HL-60 (cell line): ENCODE data around the gene TRAF7.

Source experiments
- GABPA ChIP-seq: IDR thresholded peaks from 2 replicates; pipeline ENCODE4 v1.6.1; 2012; ENCODE audit warnings: low read depth
- TF ChIP-seq, protein P1 (sequence below): IDR thresholded peaks from one replicate; pipeline ENCODE4 v1.5.1; 2011; ENCODE audit warnings: low read length, control low read depth, inconsistent platforms; ENCODE audit not compliant: insufficient read depth

DNA sequence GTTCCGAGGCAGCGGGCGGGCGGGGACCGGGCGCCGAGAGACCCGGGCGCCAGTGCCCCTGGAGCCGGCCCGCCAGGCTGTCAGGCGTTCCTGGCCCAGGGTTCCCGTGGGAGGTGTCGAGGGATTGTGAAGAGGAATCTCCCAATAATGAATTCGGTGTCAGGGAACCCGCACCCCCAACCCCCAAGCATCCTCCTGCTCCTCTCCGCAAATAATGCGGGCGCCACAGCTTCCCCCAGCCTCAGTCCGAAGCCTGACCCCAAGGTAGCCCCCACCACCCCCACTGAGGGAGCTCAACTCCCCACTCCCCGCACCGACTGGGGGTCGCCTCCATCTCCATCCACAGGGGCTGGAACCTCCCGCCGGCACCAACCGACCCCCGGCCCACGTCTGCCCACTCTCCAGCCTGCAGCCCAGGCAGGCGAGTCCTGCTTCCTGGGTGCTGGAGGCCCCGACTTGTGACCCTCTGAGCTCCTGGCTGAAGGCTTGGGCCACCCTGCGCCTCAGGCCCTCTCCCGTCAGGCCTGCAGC lies 41.5 kb downstream of the TRAF7 start:
- TF ChIP-seq, protein P1, sequence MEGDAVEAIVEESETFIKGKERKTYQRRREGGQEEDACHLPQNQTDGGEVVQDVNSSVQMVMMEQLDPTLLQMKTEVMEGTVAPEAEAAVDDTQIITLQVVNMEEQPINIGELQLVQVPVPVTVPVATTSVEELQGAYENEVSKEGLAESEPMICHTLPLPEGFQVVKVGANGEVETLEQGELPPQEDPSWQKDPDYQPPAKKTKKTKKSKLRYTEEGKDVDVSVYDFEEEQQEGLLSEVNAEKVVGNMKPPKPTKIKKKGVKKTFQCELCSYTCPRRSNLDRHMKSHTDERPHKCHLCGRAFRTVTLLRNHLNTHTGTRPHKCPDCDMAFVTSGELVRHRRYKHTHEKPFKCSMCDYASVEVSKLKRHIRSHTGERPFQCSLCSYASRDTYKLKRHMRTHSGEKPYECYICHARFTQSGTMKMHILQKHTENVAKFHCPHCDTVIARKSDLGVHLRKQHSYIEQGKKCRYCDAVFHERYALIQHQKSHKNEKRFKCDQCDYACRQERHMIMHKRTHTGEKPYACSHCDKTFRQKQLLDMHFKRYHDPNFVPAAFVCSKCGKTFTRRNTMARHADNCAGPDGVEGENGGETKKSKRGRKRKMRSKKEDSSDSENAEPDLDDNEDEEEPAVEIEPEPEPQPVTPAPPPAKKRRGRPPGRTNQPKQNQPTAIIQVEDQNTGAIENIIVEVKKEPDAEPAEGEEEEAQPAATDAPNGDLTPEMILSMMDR, result no peak
- no peak for TF ChIP-seq GABPA
